Subcutaneous adipose tissue (tissue), 4 donors: ENCODE data around the gene EPRS1. TPM values are rescaled to one million over a fixed set of nuclear protein-coding genes. Genes with fewer than 3 reads are reported as not detected.

Source experiments
- CTCF ChIP-seq: fragments of 450-650 bp; IDR thresholded peaks from one replicate; pipeline ENCODE4 v1.5.1; 2016; ENCODE audit warnings: low read depth, mild to moderate bottlenecking, control low read depth, antibody characterized with exemption, moderate library complexity
- total RNA-seq, 4 donors: library from RNA; depleted of rRNA; stranded (reverse); fragments of >200 nt; gene quantifications; one replicate each; pipeline ENCODE4 v1.1.0, GENCODE V29; 2016

EPRS1 gene
- total RNA-seq, 4 donors from 2014 or later = 41.6 to 84.1 (median 53.3) TPM

- no peak for TF ChIP-seq CTCF
Measured at GRCh38 chr1:220045356-220046051, 801 bp downstream of the EPRS1 start.

- TF ChIP-seq CTCF = no peak
Measured at GRCh38 chr1:220044678-220045355, 1.5 kb downstream of the EPRS1 start.

GRCh38 chr1:220043646-220044045, 2.7 kb downstream of the EPRS1 start:
- TF ChIP-seq CTCF = no peak

GRCh38 chr1:220040028-220040596, 6.2 kb downstream of the EPRS1 start:
- TF ChIP-seq CTCF = no peak

- TF ChIP-seq CTCF = no peak
Measured at GRCh38 chr1:220038640-220039039, 7.7 kb downstream of the EPRS1 start.

- TF ChIP-seq CTCF = no peak
Measured at GRCh38 chr1:220032911-220033310, 13.4 kb downstream of the EPRS1 start.

- no peak for TF ChIP-seq CTCF
Measured at GRCh38 chr1:220031287-220031686, 15.0 kb downstream of the EPRS1 start.
